Measurements from ENCODE around the gene PBX3. TPM values are rescaled to one million over a fixed set of nuclear protein-coding genes. Genes with fewer than 3 reads are reported as not detected.
A peak's percentile ranks its signal among the peaks of the same experiment; 100 is the strongest.

PBX3 gene
- total and polyA plus RNA-seq, 10 of the 15 experiments (the other 5 are each of a cell fraction or from before 2014, with no cell fraction given), result 6.7 to 146 (median 22.2) TPM

DNA sequence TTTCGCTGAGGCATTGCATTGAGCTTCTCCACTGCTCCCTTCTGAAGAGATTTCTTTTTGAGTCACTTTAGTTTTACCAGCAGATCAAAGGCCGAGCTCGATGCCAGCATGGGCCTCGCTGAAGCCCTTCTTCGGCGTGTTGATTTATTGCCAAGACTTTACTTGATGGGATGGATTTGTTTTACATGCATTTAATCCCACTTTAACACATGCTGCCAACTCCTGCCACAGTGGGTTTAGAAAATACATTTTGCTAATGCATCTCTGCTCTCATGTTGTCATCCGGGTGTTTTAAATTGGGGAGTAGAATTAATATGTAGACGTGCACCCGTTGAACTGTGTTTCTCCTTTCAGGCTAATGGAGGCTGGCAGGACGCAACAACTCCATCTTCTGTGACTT, 218.3 kb downstream of the PBX3 start (continued):
- TF ChIP-seq BRCA1 (IDR thresholded peaks at IDR 0.05; ENCODE audit: low read depth, low read length), result no peak

DNA sequence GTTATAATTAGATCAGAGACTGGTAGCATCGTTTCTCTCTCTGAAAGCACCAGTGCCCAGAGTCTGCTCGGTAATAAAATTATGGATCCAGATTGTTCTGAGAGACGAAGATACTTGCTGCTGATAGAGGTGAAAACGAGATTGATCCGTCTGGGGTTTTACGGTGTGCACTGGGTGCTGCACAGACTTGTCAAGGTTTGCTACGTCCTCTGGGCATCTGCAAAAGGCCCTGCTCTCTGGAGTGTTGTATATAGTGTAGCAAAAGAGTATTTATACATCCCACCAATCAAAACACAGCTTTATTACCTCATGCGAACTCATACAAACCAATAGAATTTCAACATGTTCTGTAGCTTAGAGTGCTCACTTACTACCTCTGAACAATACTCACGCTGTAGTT, 219.3 kb downstream of the PBX3 start:
- BruUV-seq (replicated peaks), result TSS peak; percentile 46
- POLR2A ChIA-PET, result no interaction called here

DNA sequence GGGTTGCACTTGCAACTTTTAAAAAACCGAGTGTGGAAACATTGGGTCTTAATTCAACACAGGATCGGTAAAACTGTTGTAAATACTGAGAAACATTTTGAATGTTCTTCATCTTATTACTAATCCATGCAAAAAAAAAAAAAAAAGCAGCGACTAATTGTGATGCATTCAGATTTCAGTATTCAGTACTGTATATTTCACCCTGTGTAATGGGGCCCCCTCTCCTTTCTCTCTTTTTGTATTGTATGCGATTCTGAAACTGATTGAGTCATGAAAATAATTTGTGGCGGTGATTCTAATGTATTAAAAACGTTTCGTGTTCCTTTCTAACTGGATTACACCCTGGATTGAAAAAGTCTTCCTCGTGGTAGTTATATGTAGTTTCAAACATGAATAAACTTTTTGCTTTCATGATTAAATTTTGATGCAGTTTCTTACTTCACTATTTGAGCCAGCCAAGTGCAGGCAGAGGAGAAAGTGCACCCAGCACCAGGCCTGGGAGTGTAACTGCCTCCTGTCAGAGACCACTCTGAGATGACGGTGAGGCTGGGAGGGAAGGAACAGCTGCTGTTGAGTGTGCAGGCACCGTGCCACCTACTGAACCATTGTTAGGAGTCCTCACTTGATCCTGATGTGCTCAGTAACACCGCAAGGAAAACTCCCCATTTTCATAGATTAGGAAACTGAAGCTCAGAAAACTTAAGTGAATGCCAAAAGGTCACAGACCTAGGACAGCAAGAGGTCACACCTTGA, 220.0 kb downstream of the PBX3 start:
- Histone ChIP-seq H3K4me3 (no peak overlapping the region), H3K9ac (ENCODE audit: control insufficient read depth, insufficient read depth, low read length) (no peak overlapping the region), H2AFZ (ENCODE audit: control insufficient read depth, low read depth, low read length) (no peak overlapping the region), H4K20me1 (ENCODE audit: control insufficient read depth, insufficient read depth) (no peaks in the 10 kb centered on the region), H3K27me3 (replicated peaks in 1 of 2; ENCODE audit: control insufficient read depth in 2 of 2, insufficient read depth in 2 of 2, low read length in 1 of 2) (no peaks in the 10 kb centered on the region), H3K79me2 (ENCODE audit: control insufficient read depth, insufficient read depth, low read length) (no peaks in the 10 kb centered on the region), H3K36me3 (ENCODE audit: control insufficient read depth in 2 of 2, insufficient read depth in 2 of 2, low read length in 1 of 2) (peaks cover 6 to 26% of the 10 kb centered on the region in 2 experiments), H3K27ac (ENCODE audit: control insufficient read depth, insufficient read depth) (no peak overlapping the region), H3K4me1 (ENCODE audit: control insufficient read depth, insufficient read depth, low read length) (no peaks in the 10 kb centered on the region), H3K4me2 (ENCODE audit: control insufficient read depth, insufficient read depth) (no peak overlapping the region), H3K9me3 (replicated peaks; ENCODE audit: control insufficient read depth, insufficient read depth, low read length) (no peaks in the 10 kb centered on the region)
- RAD21 ChIA-PET (ENCODE audit: unreplicated experiment), result no interaction called here
- in situ Hi-C loops (cut with MboI), result no loop called here
- ATAC-seq (no peak), DNase-seq (ENCODE audit: low read depth, low spot score) (no peak), FAIRE-seq (no peak)
- POLR2A ChIA-PET, result interaction anchor here (0.6 to 0.7 kb wide), 2 partner anchors 242 to 287 kb away, joined by 3 read pairs; no protein-coding TSS in a partner anchor
- BruUV-seq (replicated peaks), result no TSS peak
- intact Hi-C loops (cut with micrococcal nuclease; ENCODE audit: unreplicated experiment), result no loop called here
- CTCF ChIA-PET, result no interaction called here
- 41% methylated on average over 11 of the region's 11 CpGs for WGBS (ENCODE audit: insufficient coverage, insufficient replicate concordance, low lambda C conversion rate, missing lambda C conversion rate)
- SMC1A ChIA-PET (ENCODE audit: uncharacterized antibody, unreplicated experiment), result no interaction called here
- TF ChIP-seq POLR2A (IDR thresholded peaks at IDR 0.05; ENCODE audit: low read depth, low read length) (no peak), KDM1A (IDR thresholded peaks at IDR 0.05; ENCODE audit: borderline replicate concordance) (no peak), STAT1 (conservative IDR thresholded peaks at IDR 0.05) (no peak), ZNF24 (IDR thresholded peaks at IDR 0.05) (no peak)
- TF ChIP-seq, protein P1, sequence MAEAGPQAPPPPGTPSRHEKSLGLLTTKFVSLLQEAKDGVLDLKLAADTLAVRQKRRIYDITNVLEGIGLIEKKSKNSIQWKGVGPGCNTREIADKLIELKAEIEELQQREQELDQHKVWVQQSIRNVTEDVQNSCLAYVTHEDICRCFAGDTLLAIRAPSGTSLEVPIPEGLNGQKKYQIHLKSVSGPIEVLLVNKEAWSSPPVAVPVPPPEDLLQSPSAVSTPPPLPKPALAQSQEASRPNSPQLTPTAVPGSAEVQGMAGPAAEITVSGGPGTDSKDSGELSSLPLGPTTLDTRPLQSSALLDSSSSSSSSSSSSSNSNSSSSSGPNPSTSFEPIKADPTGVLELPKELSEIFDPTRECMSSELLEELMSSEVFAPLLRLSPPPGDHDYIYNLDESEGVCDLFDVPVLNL (IDR thresholded peaks at IDR 0.05; ENCODE audit: low read depth, low read length), result no peak
- TF ChIP-seq, protein P2, sequence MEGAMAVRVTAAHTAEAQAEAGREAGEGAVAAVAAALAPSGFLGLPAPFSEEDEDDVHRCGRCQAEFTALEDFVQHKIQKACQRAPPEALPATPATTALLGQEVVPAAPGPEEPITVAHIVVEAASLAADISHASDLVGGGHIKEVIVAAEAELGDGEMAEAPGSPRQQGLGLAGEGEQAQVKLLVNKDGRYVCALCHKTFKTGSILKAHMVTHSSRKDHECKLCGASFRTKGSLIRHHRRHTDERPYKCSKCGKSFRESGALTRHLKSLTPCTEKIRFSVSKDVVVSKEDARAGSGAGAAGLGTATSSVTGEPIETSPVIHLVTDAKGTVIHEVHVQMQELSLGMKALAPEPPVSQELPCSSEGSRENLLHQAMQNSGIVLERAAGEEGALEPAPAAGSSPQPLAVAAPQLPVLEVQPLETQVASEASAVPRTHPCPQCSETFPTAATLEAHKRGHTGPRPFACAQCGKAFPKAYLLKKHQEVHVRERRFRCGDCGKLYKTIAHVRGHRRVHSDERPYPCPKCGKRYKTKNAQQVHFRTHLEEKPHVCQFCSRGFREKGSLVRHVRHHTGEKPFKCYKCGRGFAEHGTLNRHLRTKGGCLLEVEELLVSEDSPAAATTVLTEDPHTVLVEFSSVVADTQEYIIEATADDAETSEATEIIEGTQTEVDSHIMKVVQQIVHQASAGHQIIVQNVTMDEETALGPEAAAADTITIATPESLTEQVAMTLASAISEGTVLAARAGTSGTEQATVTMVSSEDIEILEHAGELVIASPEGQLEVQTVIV (IDR thresholded peaks at IDR 0.05; ENCODE audit: borderline replicate concordance, partially characterized antibody), result no peak

More for the DNA sequence above, 219.3 kb downstream of the PBX3 start:
- WGBS (ENCODE audit: insufficient coverage, insufficient replicate concordance, low lambda C conversion rate, missing lambda C conversion rate), result 87% methylated on average over 9 of the region's 9 CpGs
- ATAC-seq, result no peak
- Histone ChIP-seq H3K79me2 (ENCODE audit: control insufficient read depth, insufficient read depth, low read length) (no peaks in the 10 kb centered on the region), H3K4me2 (ENCODE audit: control insufficient read depth, insufficient read depth) (no peak overlapping the region), H2AFZ (ENCODE audit: control insufficient read depth, low read depth, low read length) (no peak overlapping the region), H3K9me3 (replicated peaks; ENCODE audit: control insufficient read depth, insufficient read depth, low read length) (no peaks in the 10 kb centered on the region), H4K20me1 (ENCODE audit: control insufficient read depth, insufficient read depth) (no peaks in the 10 kb centered on the region), H3K4me1 (ENCODE audit: control insufficient read depth, insufficient read depth, low read length) (no peaks in the 10 kb centered on the region), H3K27me3 (replicated peaks in 1 of 2; ENCODE audit: control insufficient read depth in 2 of 2, insufficient read depth in 2 of 2, low read length in 1 of 2) (no peaks in the 10 kb centered on the region), H3K9ac (ENCODE audit: control insufficient read depth, insufficient read depth, low read length) (no peak overlapping the region), H3K27ac (ENCODE audit: control insufficient read depth, insufficient read depth) (no peak overlapping the region), H3K36me3 (ENCODE audit: control insufficient read depth in 2 of 2, insufficient read depth in 2 of 2, low read length in 1 of 2) (peaks cover 6 to 28% of the 10 kb centered on the region in 2 experiments), H3K4me3 (no peak overlapping the region)
- intact Hi-C loops (cut with micrococcal nuclease; ENCODE audit: unreplicated experiment) (no loop called here), in situ Hi-C loops (cut with MboI) (no loop called here)
- ChIA-PET CTCF (no interaction called here), RAD21 (ENCODE audit: unreplicated experiment) (no interaction called here), SMC1A (ENCODE audit: uncharacterized antibody, unreplicated experiment) (interaction anchor here (1.6 kb wide), 1 partner anchor 17 kb away, joined by 5 read pairs; no protein-coding TSS in a partner anchor)
- no peak for TF ChIP-seq EZH2 (IDR thresholded peaks at IDR 0.05; ENCODE audit: borderline replicate concordance, control insufficient read depth, low read depth, low read length)
- no peak for TF ChIP-seq ESRRA (IDR thresholded peaks at IDR 0.05; ENCODE audit: low read length)
- no peak for TF ChIP-seq PAX5 (IDR thresholded peaks at IDR 0.05; ENCODE audit: borderline replicate concordance, low read depth, low read length)
- peak; percentile 48; the same call in 1 of the 2 replicates for TF ChIP-seq NFYB (IDR thresholded peaks at IDR 0.05; ENCODE audit: insufficient read depth, low read depth, low read length)
- no peak for FAIRE-seq
- DNase-seq (ENCODE audit: low read depth, low spot score), result no peak
